Activated B cell treated with CpG ODN at 0.5 μM for 24 hours (primary cell): ENCODE measurements around the gene MAP2K6. TPM values are rescaled to one million over a fixed set of nuclear protein-coding genes. Genes with fewer than 3 reads are reported as not detected.

Experiments used
- ATAC-seq: fragments of 200-7000 bp; cut with Tn5 transposase; one replicate; pipeline ENCODE4 v1.10.0; 2021; ENCODE audit warnings: low read depth, mild to moderate bottlenecking, moderate library complexity
- CTCF ChIA-PET: fragments of 350-600 bp; sonication (Branson Sonifier 250); formaldehyde crosslinking; loops from one replicate; lab custom pipeline; 2021; ENCODE audit warnings: antibody characterized with exemption; lab: Charles Lee
- POLR2A ChIA-PET: fragments of 350-600 bp; sonication (Branson Sonifier 250); formaldehyde crosslinking; loops from one replicate; lab custom pipeline; 2021; ENCODE audit warnings: antibody characterized with exemption; lab: Charles Lee
- DNase-seq: peaks from one replicate; pipeline ENCODE4 v3.0.0; 2022
- H3K27ac Mint-ChIP-seq: one replicate; pipeline ENCODE4 v1.8.0; 2020; ENCODE audit warnings: mixed read lengths
- H3K27me3 Mint-ChIP-seq: one replicate; pipeline ENCODE4 v1.8.0; 2021; ENCODE audit warnings: mixed read lengths
- H3K36me3 Mint-ChIP-seq: one replicate; pipeline ENCODE4 v1.8.0; 2021; ENCODE audit warnings: low read depth, mixed read lengths
- H3K4me1 Mint-ChIP-seq: one replicate; pipeline ENCODE4 v1.8.0; 2021; ENCODE audit warnings: mixed read lengths
- H3K4me3 Mint-ChIP-seq: one replicate; pipeline ENCODE4 v1.8.0; 2020; ENCODE audit warnings: mild to moderate bottlenecking, mixed read lengths
- H3K9me3 Mint-ChIP-seq: one replicate; pipeline ENCODE4 v1.8.0; 2020; ENCODE audit warnings: mixed read lengths
- CTCF ChIP-seq: fragments of 200-600 bp; IDR thresholded peaks from one replicate; pipeline ENCODE4 v1.8.0; 2022; ENCODE audit warnings: antibody characterized with exemption, mild to moderate bottlenecking
- intact Hi-C: fragments of 100-400 bp; cut with micrococcal nuclease; formaldehyde crosslinking; loops from one replicate; pipeline ENCODE4 v1.15.1; 2024
- total RNA-seq: library from RNA; stranded (reverse); gene quantifications from 2 replicates; pipeline ENCODE4 v1.2.3, GENCODE V29; 2022

Gene MAP2K6
- total RNA-seq, 1 donor from 2014 or later = 2.9 TPM

DNA sequence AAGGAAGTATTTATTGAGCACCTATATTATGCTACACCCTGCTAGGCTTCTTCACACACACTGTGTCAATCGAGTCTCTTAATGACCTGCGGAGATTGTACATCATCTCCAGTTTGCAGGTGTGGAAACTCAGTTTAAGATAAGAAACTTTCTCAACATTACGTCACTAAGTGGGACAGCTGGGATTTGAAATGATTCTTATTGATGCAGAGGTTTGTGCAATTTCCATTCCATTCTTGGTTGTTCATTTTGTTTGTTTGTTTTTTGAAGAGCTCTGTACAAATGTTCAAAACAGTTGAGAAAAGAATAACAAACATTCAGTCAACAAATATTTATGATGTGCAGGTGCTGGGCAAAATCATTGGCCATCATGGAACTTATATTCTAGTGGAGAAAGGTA lies 84.8 kb downstream of the MAP2K6 start:
- no peak for TF ChIP-seq CTCF
- no peaks in the 10 kb centered on the region for H3K27me3 Mint-ChIP-seq
- DNase-seq (no peak), ATAC-seq (no peak)
- intact Hi-C loops = no loop called here
- no peaks in the 10 kb centered on the region for H3K9me3 Mint-ChIP-seq
- CTCF ChIA-PET = no interaction called here
- no peaks in the 10 kb centered on the region for H3K36me3 Mint-ChIP-seq
- POLR2A ChIA-PET = no interaction called here
- peaks cover 57% of the 10 kb centered on the region for H3K4me1 Mint-ChIP-seq
- H3K4me3 Mint-ChIP-seq = no peak overlapping the region
- no peak overlapping the region for H3K27ac Mint-ChIP-seq

- Mint-ChIP-seq H3K9me3 (no peaks in the 10 kb centered on the region), H3K4me1 (peaks cover 65% of the 10 kb centered on the region), H3K4me3 (no peak overlapping the region), H3K27ac (no peak overlapping the region), H3K36me3 (peaks cover 3% of the 10 kb centered on the region), H3K27me3 (no peaks in the 10 kb centered on the region)
- ChIA-PET POLR2A (interaction anchor here (0.9 kb wide), 1 partner anchor 174 kb away, joined by 4 read pairs; the partner anchor contains the start of gene ABCA5), CTCF (no interaction called here)
- intact Hi-C loops = no loop called here
- DNase-seq (no peak), ATAC-seq (no peak)
- TF ChIP-seq CTCF = no peak
Measured at GRCh38 chr17:69500911-69501429, 86.5 kb downstream of the MAP2K6 start.

GRCh38 chr17:69501591-69502468 lies 87.3 kb downstream of the MAP2K6 start:
- CTCF ChIA-PET = interaction anchor here (0.7 to 0.9 kb wide), 2 partner anchors 21 to 597 kb away, joined by 3 read pairs; no protein-coding TSS in a partner anchor
- peak overlapping the region; percentile 60 for H3K4me3 Mint-ChIP-seq

GRCh38 chr17:69503711-69504110 lies 89.2 kb downstream of the MAP2K6 start:
- no peak for TF ChIP-seq CTCF
- Mint-ChIP-seq H3K27me3 (no peaks in the 10 kb centered on the region), H3K9me3 (no peaks in the 10 kb centered on the region), H3K4me1 (peaks cover 52% of the 10 kb centered on the region), H3K36me3 (peaks cover 6% of the 10 kb centered on the region), H3K4me3 (peak overlapping the region; percentile 64), H3K27ac (peak overlapping the region; percentile 74)
- DNase-seq (no peak), ATAC-seq (peak; percentile 83)
- ChIA-PET CTCF (interaction anchor here (0.6 to 3.8 kb wide), 5 partner anchors 13 to 76 kb away, joined by 3 to 22 read pairs (median 4); no protein-coding TSS in a partner anchor), POLR2A (interaction anchor here (0.7 to 2.7 kb wide), 5 partner anchors 8 to 1933 kb away, joined by 3 to 22 read pairs (median 4); partner anchors contain the start of gene ABCA5)
- intact Hi-C loops = loop anchor here (1.0 kb wide), 5 partner anchors 14 to 387 kb away; partner anchors contain the start of genes ABCA5 and MAP2K6

More at GRCh38 chr17:69501591-69502468, 87.3 kb downstream of the MAP2K6 start:
- no peak for TF ChIP-seq CTCF
- Mint-ChIP-seq H3K4me1 (peaks cover 64% of the 10 kb centered on the region), H3K36me3 (peaks cover 4% of the 10 kb centered on the region), H3K27me3 (no peaks in the 10 kb centered on the region), H3K9me3 (no peaks in the 10 kb centered on the region), H3K27ac (peak overlapping the region; percentile 74)
- ATAC-seq (peak; percentile 18), DNase-seq (no peak)
- POLR2A ChIA-PET = interaction anchor here (0.9 to 1.5 kb wide), 2 partner anchors 87 to 175 kb away, joined by 4 read pairs; partner anchors contain the start of genes ABCA5 and MAP2K6
- intact Hi-C loops = no loop called here
